HG02981 (cell line): ENCODE measurements around the gene GPR34.
"Not testable (repeated sequence)": the region's sequence is repeated elsewhere in the genome, so short reads cannot be mapped to it uniquely, and the experiment has no call there.

Experiments
- ATAC-seq: cut with Tn5 transposase; IDR thresholded peaks from one replicate; pipeline ENCODE4 v1.9.1; 2021; ENCODE audit warnings: mild to moderate bottlenecking, moderate library complexity; ENCODE audit not compliant: unreplicated experiment

GPR34 gene

GRCh38 chrX:41688835-41689234, at the start of gene GPR34:
TSS of gene GPR34 (plus strand) at chrX:41688973. CDS start at chrX:41695634, 6,661 bp downstream.
- no peak for ATAC-seq

GRCh38 chrX:41646201-41646600, 42.6 kb upstream of the GPR34 start:
- not testable (repeated sequence) for ATAC-seq

GRCh38 chrX:41653125-41653524, 35.6 kb upstream of the GPR34 start:
- ATAC-seq = no peak

GRCh38 chrX:41655101-41655500, 33.7 kb upstream of the GPR34 start:
- ATAC-seq = no peak

- no peak for ATAC-seq
Measured at GRCh38 chrX:41655631-41656030, 33.1 kb upstream of the GPR34 start.

GRCh38 chrX:41661366-41662095, 27.2 kb upstream of the GPR34 start:
- no peak for ATAC-seq

- peak; percentile 82 for ATAC-seq
Measured at GRCh38 chrX:41664375-41664901, 24.3 kb upstream of the GPR34 start.

GRCh38 chrX:41664908-41665307, 23.9 kb upstream of the GPR34 start:
- no peak for ATAC-seq

GRCh38 chrX:41665686-41666085, 23.1 kb upstream of the GPR34 start:
- no peak for ATAC-seq

GRCh38 chrX:41666251-41666650, 22.5 kb upstream of the GPR34 start:
- no peak for ATAC-seq

- ATAC-seq = no peak
Measured at GRCh38 chrX:41667631-41668030, 21.1 kb upstream of the GPR34 start.

- no peak for ATAC-seq
Measured at GRCh38 chrX:41670112-41670511, 18.7 kb upstream of the GPR34 start.

GRCh38 chrX:41671082-41671481, 17.7 kb upstream of the GPR34 start:
- no peak for ATAC-seq

- no peak for ATAC-seq
Measured at GRCh38 chrX:41672643-41673042, 16.1 kb upstream of the GPR34 start.

GRCh38 chrX:41676361-41676760, 12.4 kb upstream of the GPR34 start:
- not testable (repeated sequence) for ATAC-seq

- no peak for ATAC-seq
Measured at GRCh38 chrX:41677183-41678060, 11.4 kb upstream of the GPR34 start.

GRCh38 chrX:41684138-41684537, 4.6 kb upstream of the GPR34 start:
- ATAC-seq = no peak

- no peak for ATAC-seq
Measured at GRCh38 chrX:41684940-41685339, 3.8 kb upstream of the GPR34 start.

- ATAC-seq = no peak
Measured at GRCh38 chrX:41686788-41687187, 2.0 kb upstream of the GPR34 start.

GRCh38 chrX:41688156-41688555, 617 bp upstream of the GPR34 start:
- no peak for ATAC-seq

GRCh38 chrX:41689711-41690110, 938 bp downstream of the GPR34 start:
- ATAC-seq = no peak
